Stimulated activated CD4-positive, alpha-beta T cell treated with anti-CD3 and anti-CD28 coated beads, Interleukin-15, amount 100 ng/mL, for 1 hour (primary cell): ENCODE results near the gene MAEA.
A peak's percentile ranks its signal among the peaks of the same experiment; 100 is the strongest.
"Not testable (repeated sequence)": the region's sequence is repeated elsewhere in the genome, so short reads cannot be mapped to it uniquely, and the experiment has no call there.

ENCODE experiments used
- DNase-seq, 2 donors: peaks; one replicate each; pipeline ENCODE4 v3.0.0-alpha.2; 2020; ENCODE audit warnings: low read depth in 1 of 2, low spot score in 1 of 2

Gene MAEA

DNA sequence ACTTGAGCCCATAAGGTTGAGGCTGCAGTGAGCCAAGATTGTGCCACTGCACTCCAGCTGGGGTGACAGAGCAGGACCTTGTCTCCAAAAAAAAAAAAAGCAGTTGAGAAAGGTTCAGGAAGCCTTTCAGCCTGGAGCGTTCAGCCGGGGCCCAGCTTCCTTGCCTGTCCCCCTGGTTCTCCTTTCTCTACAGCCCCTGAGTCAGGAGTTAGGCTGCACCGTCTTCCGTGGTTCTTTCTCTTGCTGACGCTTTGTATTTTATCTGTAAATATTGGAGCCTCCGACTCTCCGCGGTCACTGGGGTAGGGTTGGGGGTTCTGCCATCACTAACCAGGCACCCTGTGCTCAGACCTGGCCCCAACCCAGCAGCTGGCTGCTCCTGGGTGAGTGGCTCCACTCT lies 43.6 kb downstream of the MAEA start:
- no peak for DNase-seq

- not testable (repeated sequence) for DNase-seq
These were observed 44.3 kb downstream of the MAEA start for GRCh38 chr4:1333851-1334578.

DNA sequence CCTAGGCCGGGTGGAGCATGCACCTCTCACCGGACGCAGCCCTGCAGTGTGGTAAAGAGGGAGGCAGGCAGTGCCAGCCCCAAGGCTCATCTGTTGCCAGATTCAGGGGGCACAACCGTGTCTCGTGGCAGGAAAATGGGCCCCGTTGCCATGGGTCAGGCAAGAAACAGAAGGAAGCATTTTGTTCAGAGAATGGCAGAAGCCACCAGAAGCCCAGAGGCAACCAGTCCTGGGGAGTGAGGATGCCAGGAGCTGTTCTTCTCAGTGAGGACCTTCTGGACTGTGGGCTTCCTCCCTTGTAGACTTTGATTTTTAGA lies 44.8 kb downstream of the MAEA start:
- DNase-seq, result no peak

DNA sequence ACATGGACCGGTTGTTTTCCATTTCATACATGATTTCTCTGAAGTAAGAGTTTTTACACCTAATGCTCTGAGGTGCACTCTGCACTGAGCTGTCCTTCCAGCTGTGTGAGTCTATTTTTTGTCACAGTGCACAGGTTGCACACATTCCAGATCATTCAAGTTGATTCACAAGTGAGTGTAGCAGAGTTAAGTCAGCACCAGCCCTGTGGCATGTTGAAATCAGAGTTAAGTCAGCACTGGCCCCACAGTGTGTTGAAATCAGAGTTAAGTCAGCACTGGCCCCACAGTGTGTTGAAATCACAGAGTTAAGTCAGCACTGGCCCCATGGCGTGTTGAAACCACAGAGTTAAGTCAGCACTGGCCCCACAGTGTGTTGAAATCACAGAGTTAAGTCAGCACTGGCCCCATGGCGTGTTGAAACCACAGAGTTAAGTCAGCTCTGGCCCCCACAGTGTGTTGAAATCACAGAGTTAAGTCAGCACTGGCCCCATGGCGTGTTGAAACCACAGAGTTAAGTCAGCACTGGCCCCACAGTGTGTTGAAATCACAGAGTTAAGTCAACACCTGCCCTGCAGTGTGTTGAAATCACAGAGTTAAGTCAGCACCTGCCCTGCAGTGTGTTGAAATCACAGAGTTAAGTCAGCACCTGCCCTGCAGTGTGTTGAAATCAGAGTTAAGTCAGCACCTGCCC lies 45.6 kb downstream of the MAEA start:
- DNase-seq, result not testable (repeated sequence)

- DNase-seq, result no peak
These were observed 46.4 kb downstream of the MAEA start for GRCh38 chr4:1336088-1336491.

DNA sequence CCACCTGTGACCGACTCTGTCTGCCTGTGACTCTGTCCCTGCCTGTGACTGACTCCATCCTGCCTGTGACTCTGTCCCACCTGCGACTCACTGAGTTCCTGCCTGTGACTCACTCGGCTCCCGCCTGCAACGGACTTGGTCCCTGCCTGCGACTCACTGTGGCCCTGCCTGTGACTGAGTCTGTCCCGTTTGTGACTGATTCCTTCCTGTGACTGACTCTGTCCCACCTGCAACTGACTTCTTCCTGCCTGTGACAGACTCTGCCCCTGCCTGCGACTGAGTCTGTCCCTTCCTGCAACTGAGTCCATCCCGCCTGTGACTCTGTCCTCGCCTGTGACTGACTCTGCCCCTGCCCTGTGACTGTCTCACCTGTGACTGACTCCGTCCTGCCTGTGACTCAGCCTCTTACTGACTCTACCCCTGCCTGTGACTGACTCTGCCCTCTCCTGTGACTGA lies 47.7 kb downstream of the MAEA start:
- DNase-seq, result peak in 1 of 2 donors; percentile 30

DNA sequence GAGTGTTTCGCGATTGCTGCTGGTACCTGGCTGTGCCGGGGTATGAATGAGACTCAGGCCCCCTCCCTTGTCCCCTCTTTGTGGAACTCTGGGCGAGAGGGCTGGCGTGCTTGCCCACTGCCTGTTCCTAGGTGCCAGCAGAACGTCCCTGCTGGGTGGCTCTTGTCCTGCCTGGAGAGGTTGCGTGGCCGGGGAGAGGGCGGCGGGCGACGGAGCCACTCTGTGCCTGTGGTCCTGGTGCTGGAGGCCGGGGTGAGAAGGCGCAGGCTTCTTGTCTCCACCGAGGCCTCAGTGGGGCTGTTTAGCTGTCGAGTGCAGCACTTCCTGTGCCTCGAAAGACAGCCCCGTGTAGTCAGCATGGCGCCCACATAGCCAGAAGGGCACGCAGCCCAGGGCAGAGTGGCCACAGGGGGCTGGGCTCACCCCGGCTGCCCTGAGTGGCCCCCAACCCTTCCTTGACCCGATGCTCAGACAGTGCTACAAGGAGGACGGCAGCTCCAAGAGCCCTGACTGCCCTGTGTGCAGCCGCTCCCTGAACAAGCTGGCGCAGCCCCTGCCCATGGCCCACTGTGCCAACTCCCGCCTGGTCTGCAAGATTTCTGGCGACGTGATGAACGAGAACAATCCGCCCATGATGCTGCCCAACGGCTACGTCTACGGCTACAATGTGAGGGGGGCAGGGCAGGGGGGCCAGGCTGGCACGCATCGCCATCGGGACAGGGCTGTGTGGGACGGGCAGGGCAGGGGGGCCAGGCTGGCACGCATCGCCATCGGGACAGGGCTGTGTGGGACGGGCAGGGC lies 48.5 kb downstream of the MAEA start:
- no peak for DNase-seq

DNA sequence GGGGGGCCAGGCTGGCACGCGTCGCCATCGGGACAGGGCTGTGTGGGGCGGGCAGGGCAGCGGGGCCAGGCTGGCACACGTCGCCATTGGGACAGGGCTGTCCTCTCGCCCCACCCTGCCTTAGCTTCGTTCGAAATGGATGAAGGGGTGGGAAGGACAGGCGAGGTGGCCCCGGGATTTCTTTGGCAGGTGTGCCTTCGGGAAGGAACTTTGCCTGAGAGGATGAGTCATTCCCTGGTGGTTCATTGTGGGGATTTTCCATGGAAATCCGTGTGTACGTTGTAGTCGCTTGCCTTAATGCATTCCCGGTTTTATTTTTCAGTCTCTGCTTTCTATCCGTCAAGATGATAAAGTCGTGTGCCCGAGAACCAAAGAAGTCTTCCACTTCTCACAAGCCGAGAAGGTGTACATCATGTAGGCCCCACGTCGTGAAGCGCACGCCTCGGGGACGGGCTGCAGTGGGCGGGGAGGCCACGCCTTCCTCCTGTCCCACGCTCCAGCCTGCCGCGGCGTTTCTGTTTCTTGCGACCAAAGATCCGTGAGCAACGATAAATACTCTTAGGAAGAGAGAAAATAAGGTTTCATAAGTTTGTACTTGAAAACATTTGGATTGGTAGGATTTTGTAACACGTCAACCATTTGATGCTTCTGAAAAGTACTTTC lies 49.2 kb downstream of the MAEA start:
- no peak for DNase-seq

DNA sequence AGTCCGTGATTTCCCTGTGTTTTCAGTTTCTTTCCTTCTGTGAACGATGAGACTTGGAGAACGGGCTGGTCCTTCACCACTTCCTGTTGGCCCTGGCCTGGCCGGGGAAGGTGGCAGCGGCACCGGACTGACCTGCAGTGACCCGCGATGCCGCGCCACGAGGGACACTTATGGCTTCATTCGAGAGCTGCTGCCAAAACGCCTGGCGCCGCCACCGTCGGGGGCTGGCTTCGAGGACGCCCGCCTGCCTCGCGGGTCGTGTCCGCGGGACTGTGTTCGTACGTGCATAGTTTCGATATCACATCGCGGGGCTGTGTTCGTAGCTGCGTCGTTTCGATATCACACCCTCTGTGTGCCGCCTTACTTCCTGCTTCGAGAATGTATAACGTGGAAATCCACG lies 49.8 kb downstream of the MAEA start:
- no peak for DNase-seq

- DNase-seq, result no peak
These were observed 50.6 kb downstream of the MAEA start for GRCh38 chr4:1340181-1340747.

- DNase-seq, result no peak
These were observed 51.2 kb downstream of the MAEA start for GRCh38 chr4:1340861-1341260.

GRCh38 chr4:1342003-1342402 lies 52.3 kb downstream of the MAEA start:
- no peak for DNase-seq

- no peak for DNase-seq
These were observed 55.0 kb downstream of the MAEA start for GRCh38 chr4:1344696-1345095.

GRCh38 chr4:1345903-1346780 lies 56.5 kb downstream of the MAEA start:
- peak; percentile 16 to 35 for DNase-seq

- DNase-seq, result peak; percentile 100
These were observed 57.2 kb downstream of the MAEA start, which contains the start of gene UVSSA for GRCh38 chr4:1346781-1347409. TSS of gene UVSSA (plus strand) at chr4:1347208. CDS start at chr4:1348092, 884 bp downstream.

DNA sequence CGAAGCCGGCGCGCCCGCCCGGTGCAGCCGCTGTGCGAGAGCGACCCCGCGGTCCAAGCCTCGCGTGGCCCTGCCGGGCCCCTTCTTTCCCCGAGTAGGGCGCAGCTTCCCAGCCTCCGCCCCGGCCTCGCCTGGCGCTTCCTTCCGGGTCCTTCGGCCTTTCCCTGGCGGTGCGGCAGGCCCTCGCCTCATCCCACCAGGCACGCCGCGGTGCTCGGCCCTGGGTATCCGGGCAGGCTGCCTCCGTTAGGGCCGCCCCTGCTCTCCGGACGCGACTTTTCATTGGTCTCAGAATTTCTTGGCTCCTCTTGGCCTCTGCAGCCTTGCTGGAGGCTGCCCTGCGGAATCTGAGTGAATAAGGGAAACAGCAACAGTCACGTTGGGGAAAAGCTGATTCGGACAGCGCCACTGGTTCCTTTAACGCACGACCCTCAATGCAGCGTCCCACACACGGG lies 57.7 kb downstream of the MAEA start:
- peak in 1 of 2 donors; percentile 15 for DNase-seq

DNA sequence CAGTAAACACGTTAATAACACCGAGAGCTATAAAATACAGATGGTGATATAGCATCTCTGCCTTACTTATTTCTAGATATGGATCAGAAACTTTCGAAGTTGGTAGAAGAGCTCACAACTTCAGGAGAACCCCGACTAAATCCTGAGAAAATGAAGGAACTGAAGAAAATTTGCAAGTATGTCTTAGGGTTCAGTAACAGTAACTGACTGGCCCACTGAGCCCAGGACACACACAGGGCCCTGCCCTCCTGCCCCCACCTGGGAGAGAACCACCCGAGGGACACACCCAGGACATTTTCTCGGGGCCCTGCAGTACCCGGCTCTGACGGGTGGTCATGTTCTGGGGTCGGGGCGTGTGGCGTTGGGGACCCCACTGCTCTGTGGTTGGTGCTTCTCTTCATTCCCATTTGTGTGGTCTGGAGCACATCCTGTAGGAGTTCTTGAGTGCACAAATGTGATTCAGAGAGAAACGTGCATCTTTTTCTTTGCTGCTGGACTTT lies 58.4 kb downstream of the MAEA start:
- no peak for DNase-seq

GRCh38 chr4:1348746-1349145 lies 59.1 kb downstream of the MAEA start:
- no peak for DNase-seq
